AG08396 (cell line): ENCODE data around the gene ATXN1L.
"Not testable (repeated sequence)": the region's sequence is repeated elsewhere in the genome, so short reads cannot be mapped to it uniquely, and the experiment has no call there.

Source experiments
- DNase-seq: peaks from one replicate; pipeline ENCODE4 v3.0.0; 2012; ENCODE audit warnings: low spot score, mixed read lengths

The ATXN1L gene

DNA sequence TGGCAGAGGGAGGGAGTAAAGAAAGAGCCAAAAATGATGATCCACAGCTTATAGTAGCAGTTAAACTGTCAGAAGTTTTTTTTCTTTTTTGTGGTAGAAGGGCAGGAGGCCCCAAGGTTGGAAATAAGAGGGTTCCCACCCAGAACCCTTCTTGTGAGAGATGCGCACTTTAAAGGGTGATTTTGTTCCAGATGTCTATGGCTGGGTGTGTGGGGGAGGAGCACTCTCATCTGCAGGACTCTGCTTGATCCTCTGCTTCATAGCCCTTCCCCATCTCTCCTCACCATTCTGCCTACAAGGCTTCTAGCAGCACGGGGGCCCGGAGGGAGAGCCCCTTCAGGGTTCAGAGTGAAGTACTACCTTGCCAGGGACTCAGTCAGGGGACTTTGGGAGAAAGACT is 6.4 kb downstream of the ATXN1L start:
- no peak for DNase-seq

DNA sequence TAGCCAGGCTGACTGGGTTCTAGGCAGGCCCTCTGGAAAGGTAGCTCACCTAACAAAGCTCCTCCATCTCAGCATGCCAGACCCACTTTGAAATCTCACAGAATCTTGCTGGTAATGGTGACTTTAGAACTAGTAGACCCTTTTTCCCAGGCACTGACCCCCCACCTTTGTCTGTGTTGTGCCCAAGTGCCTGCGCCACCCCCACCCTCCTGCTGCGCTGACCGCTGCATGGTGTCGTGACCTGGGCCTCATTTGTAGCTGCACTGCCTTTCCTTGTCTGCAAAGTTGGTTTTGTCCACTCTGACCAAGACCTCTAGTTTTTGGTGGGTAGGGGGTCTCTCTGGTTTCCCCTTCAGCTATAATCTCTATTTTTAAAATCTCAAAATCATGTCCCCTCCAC is 6.8 kb downstream of the ATXN1L start:
- DNase-seq: no peak

DNA sequence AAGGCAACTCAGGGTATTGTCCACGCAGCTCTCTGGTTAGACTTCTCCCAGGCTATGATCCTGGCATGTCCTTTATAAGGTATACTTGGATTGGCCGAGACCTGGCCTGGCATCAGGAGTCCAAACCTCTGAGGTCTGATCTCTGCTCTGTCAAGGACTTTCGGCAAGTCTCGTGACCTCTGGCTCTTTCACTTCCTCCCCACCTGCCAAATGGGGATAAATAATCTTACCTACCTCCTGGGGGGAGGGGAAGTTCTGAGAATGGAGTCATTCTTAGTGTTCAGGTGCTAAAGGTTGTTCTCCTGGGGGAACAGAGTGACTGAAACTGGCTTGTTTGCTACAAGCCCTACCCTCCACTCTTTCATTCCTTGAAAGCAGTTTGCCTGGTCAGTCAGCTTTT is 7.6 kb downstream of the ATXN1L start:
- no peak for DNase-seq

DNA sequence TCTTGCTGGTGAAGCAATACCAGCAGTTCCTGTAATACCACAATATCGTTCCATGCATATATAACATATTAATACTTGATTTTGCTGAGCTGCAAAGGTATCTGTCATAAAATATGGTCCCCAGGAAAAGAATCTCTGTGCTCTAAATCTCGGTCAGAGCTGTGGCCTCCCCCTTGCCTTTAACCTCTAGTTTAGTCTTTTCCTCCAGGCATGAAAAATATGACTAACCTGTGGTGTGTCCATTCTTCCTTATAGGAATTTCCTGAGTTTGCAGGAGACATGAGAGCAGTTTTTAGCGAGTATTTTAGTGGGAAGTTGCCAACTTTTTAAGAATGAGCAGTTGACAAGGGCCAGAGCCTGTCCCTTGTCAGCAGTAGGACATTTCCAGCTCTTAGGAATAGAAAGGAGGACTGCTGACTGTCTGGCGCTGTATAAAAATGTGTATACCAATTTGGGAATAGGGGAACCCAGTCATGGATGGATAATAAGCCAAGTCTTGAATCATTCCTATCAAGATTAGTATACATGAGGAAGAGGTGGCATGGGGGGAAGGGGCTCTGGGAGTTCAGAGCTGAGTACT is 8.7 kb downstream of the ATXN1L start:
- no peak for DNase-seq

DNA sequence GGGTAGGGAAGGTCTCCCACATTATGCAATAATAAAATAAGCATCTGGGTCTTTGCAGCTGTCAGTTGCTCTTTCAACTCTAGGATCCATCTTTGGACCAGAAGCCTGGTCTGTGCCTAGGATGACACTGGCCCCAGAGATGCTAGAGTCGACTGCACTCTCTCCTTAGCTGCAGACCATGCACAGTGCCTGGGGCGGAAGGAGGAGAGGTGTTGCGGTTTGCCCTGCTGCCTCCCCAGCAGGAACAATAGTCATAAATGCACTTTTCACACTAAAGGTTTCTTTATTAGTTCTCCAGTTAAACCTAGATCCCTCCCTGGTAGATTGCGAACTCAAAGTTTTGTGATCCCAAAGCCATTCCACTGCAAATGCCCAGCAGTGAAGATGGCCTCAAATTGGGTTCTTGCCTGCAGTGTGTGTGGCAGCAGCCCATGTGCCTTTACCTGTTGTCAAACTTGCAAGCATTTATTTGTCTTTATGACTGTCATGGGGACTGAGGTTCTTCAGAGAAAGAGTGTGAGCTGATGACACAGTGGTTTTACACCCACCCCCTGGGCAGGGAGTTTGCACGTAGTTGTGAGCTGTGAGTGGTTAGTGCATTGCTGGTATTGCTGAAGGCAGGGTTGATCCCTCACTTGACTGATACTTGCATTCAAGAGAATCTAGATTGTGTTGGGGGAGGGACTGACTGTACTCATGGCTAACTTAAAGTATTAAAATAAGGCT is 10.3 kb downstream of the ATXN1L start:
- DNase-seq: no peak

DNA sequence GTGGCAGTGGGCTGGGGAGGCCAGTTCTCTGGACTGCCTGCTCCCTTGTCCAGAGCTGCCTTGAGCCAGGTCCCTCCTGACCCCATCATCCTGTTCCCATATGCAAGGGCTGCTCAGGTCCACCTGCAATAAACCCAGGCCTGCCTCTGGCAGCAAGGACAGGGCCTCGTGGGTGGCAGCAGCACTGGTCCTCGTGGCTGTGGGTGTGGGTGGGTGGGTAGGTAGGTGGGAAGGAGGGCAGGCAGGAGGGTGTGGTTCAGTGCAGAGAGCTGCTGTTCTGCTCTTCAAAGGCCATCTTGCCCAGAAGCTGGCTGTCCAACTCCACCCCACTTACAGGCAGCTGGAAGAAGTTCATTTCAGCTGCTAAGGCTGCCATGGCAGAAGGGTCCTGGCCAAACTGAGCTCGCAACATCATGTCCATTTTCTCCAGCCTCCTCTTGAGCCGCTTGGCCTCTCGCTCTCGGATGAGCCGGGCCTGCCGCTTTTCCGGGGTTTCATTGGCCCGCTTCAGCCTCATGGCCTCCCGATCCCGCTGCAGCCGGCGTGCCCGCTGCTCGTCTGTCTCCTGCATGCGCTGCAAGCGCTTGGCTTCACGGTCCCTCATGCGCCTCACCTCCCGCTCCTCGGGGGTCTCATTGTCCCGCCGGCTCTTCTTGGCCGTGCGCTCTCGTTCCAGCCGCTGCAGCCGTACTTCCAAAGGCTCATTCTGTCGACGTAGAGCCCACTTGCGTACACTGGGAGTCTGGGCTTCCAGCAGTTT is 14.2 kb downstream of the ATXN1L start:
- no peak for DNase-seq

DNA sequence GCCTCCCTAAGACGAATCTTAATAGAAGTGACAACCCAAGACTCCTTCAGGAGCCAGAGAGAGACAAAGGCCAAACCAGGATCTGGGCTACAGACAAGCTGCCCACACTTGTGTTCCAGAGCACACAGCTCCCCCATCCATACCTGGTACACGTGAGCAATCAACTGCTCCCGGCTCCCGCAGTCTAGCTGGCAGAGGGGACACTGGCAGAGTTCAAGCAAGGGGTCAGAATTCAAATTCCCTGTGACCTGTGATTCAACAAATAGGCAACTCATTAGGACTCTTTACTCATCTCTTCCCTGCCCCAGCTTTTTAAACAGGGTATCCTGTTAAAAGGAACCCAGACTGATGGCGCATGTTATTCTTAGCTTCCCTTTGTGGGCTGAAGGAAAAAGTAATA is 18.2 kb downstream of the ATXN1L start:
- DNase-seq: no peak

DNA sequence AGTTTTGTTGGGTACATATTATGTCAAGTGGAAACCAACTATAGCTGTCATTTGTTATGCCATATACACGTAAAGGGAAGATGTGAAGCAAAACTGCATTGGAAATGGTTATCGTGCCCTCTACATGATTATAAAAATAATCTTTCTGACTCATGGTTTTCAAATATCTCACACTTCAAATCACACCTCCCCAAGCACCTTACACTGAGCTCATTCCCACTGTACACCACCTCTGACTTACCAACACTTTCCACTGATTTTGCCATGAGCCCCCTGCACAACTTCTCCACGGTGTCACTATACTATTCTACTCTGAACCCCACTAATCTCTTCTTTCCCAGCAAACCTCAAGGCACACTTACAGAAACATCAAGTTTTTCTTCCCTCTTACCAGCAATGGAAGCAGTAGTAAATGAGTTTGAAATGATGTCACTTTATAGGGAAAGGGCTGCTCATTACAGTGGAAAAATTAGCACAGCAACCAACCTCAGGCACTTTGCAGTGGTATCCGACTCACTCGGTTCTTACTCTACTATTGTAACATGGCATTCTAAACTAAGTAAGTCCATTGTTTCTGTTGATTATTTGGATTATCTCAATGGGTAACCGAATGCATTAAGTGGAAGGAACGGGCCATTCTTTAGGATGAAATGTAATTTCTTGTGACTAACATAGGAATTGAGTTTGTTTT is 19.5 kb downstream of the ATXN1L start:
- no peak for DNase-seq

DNA sequence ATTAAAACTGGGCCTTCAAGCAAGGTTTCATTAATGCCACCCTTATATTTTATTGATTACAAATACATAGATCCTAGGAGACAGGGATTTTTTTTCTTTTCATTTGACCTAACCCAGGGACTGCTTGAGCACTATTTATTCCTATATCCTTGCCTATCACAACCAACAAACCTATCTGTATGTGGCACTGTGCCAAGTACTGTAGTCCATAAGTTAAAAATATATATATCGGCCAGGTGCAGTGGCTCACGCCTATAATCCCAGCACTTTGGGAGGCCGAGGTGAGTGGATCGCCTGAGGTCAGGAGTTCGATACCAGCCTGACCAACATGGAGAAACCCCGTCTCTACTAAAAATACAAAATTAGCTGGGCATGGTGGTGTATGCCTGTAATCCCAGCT is 21.4 kb downstream of the ATXN1L start:
- not testable (repeated sequence) for DNase-seq

DNA sequence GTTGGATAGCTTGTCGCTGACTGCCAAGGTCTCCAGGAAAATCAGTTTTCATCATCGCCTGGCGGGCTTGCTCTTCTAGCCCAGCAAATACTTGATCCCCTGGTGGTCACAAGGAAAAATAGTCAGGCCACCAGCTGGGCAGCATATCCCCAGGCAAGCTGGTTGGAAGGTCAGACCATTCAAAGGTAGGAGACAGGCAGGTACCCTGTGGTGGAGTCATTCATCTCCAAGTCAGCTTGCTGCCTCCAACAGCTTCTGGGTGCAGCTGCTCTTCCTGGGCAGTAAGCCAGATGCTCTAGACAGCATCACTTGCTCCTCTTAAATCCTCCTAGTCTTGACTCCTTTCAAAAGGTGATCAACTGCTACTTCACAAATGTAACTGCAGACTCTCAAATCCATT is 22.2 kb downstream of the ATXN1L start:
- no peak for DNase-seq

DNA sequence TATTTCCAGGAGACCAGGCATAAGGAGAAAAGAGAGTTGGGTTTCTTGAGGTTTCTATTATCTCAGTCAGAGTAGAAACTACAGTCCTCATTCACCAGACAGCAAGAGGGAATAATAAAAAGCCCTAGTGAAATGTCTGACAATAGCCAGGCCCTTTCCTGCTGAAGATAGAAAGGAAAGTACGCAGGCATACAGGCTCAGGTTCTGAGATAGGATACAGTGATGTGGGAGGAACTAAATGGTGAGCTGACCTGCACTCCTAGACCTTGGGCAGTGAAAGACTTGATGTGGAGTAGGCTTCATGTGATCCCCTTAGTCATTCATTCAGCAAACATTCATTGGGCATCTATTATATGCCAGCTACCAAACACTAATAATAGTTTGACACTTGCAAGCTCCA is 23.3 kb downstream of the ATXN1L start:
- no peak for DNase-seq

DNA sequence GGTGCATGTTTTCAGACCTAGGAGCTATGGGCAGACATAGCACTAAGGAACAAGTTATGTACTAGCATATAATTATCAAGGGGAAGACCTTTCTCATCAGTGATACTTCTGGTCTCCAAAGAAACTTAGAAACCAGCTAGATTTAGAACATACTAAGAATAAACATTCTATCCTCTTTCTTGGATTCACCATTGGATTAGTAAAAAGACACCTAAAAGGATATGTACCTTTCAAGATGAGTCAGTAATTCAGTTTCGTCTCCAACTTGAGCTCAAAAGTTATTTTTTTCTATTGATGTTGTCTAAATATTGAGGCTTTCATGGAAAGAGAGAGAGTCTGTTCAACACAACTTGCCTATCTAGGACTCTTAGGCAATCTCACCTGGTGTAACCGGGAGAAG is 25.0 kb downstream of the ATXN1L start:
- DNase-seq: no peak

DNA sequence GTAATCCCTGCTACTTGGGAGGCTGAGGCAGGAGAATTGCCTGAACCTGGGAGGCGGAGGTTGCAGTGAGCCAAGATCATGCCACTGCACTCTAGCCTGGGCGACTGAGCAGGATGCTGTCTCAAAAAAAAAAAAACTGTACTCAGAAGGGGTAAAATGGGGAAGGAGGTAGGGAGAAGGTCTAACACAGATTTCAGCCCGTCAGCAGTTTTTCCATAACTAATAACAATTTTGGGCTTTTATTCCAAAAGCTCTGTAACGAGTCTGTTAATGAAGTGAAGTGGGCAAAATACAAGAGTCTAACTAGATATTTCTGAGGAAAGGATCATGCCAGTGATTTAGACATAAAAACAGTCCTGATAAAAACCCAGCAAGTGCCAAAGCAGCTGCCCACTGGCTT is 27.4 kb downstream of the ATXN1L start:
- no peak for DNase-seq

DNA sequence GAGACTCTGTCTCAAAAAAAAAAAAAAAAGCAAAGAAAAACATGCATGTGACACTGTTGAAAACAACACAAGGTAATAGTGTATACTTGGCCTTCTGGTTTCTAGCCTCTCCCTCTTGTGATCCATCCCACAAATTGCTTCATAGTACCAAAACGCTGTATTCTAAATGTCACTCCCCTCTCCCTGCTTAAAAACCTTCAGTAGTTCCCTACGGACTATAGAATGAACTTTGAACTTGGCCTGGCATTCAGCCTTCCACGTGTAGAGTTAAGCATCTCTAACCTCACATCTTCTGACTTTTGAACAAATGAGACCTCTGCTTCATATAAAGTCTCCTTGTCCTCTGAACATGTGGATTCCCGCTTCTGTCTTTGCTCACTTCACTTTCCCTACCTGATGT is 33.1 kb downstream of the ATXN1L start:
- no peak for DNase-seq

DNA sequence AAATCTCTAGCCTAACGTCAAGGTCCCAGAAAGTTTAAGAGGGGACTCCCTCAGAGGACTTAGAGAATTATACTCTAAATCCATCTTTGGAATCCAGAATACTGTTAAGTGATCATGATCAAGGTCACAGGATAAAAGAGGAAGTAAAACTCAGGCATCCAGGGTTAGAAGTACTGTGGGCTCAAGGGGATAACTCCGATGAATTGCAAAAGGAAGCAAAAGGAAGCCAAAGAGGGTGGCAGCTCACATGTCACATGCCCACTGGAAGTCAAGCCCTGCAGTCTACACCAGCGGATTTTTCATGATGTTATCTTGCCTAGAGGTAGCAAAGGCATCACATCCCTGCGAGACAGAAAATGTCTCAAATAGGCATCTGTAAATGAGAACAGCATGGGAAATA is 34.4 kb downstream of the ATXN1L start:
- DNase-seq: no peak

DNA sequence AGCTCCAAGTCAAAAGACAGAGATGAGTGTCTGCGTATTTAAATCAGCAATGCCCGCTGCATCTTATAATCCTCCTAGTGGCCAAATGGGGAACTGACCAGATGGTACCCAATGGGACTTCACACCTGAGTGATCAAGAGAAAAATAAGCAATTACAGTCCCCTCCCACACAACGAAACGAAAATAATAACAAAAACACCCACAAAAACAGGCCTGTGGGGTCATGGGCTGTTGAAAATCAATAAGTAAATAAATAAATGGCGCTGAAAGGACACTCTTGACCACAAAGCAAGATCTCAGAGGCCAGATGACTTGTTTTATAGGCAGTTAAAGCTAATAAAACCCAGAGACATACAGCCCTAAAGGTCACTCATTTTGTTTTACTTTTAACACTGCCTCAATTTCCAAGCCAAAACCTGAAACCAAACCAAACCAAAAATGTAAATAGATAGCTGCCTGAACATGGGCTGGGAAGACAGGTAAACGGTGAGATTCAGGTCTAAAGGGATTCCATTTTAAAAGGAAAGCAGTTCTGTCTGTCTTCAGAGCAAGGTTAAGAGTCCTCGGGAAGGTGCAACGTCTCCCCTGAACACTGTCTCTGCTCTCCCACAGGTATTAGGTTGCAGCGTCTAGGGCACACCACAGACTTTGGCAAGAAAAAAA is 36.9 kb downstream of the ATXN1L start:
- DNase-seq: peak; percentile 77

DNA sequence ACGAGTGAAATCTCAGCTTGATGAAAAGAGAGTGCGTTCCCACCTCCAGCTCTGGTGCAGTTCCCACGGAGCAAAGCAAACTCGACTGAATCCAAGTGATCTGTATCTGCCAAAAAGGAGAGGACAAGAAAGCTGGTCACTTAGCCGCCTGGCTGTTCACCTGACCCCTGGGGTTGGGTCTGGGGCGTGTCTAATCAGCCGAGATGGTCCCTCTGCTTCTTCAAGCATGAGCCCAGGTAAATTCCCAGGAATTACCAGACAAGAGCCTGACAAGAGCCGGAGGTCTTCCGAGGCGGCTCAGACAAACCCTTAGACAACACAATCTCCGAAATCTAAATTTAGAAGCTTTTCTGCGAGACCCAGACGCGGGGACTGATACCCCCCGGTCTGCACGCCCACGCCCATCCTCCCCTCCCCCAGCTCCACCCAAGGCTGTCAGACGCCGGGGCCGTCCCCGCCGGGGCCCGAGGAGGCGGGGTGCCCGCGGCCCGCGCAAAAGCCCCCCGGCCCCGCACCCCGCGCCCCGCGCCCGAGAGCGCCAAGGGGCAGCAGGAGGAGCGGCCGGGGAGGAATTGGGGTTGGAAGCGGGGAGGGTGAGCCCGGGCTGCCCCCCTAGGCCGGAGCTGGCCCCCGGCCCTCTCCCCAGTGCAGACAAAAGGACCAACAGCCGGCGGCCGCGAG is 37.5 kb downstream of the ATXN1L start:
- no peak for DNase-seq

DNA sequence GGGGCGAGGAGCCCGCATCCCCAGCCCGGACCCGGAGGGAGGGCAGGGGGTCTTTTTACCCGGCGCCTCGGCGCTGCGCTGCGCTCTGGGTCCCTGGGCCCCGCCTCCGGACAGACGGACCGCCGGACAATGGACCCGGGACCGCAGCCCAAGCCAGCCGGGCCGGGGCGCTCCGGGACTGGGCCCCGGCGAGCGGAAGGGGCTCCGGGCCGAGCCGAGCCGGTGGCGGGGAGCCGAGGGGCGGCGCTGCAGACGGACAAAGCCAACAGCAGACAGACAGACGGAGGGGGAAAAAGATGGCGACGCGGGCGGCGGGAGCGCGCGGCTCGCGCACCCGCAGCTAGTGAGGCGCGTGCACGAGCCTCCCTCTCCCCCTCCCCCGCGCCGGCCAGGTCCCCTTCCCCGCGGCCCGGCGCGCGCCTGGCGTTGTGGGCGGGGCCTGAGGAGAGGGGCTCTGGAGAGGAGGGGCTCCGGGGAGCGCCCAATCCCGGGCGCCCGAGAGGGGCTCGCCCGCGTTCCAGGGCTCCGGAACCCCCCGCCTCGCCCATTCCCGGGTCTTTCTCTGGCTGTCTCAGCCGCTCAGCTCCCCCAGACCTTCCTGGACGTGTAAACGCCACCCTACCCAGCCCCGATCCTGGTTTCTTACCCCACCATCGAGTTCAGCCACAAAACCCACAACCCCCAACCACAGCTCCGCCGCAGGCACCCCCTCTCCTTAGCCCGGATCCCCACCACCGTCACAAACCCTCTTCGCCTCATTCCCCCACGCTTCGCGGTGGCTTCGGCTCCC is 38.3 kb downstream of the ATXN1L start, which contains the start of gene ZNF821:
Gene ZNF821, minus strand, starts transcription at position 334 of the 790 bp plus-strand sequence. CDS start 4,236 bp downstream, outside the sequence.
- peak; percentile 95 for DNase-seq

DNA sequence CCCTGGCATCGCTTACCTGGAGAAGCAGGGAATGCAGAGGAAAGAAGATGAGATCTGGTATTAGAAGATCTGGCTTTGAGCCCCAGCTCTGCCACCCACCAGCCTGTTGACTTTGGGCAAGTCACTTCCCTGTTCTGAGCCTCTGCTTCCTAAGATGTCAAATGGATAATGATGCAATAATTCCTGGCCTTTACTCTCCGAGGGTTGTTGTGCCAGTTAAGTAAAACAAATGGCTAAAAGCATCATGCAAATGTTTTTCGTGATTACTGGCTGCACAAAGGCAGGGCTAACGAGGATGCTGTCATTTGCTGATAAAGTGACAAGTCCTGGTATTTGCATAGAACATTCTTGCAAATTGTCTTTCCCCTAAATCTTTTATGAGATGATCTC is 39.5 kb downstream of the ATXN1L start:
- DNase-seq: no peak

DNA sequence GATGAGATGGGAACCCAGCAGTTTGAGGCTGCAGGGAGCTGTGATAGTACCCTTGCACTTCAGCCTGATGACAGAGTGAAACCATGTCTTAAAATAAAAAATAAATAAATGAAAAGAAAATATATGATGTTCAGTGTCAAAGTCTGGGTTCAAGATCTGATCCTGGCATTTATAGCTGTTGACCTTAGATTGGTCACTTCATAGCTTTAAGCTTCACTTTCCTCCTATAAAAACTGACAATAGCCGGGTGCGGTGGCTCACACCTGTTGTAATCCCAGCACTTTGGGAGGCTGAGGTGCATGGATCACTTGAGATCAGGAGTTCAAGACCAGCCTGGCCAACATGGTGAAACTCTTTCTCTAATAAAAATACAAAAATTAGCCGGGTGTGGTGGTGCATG is 43.4 kb downstream of the ATXN1L start:
- DNase-seq: no peak

DNA sequence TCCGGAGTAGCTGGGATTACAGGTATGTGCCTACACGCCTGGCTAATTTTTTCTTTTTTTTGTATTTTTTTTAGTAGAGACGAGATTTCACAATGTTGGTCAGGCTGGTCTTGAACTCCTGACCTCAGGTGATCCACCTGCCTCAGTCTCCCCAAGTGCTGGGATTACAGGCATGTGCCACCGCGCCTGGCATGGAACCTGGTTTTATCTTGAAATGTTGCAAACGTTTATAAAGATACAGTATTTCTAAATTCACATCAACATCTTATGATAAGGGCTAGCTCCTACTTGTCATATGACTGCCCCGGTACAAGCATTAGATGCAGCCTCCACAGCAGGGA is 48.1 kb downstream of the ATXN1L start:
- DNase-seq: no peak
